HG03442 (cell line): Measurements from ENCODE around the gene FARP2.
"Not testable (repeated sequence)": the region's sequence is repeated elsewhere in the genome, so short reads cannot be mapped to it uniquely, and the experiment has no call there.

ENCODE experiments used
- ATAC-seq: cut with Tn5 transposase; IDR thresholded peaks from one replicate; pipeline ENCODE4 v1.9.1; 2021; ENCODE audit warnings: mild to moderate bottlenecking, moderate library complexity; ENCODE audit not compliant: unreplicated experiment

The FARP2 gene

GRCh38 chr2:241519669-241520068 lies 163.6 kb downstream of the FARP2 start:
- no peak for ATAC-seq

GRCh38 chr2:241522477-241522876 lies 166.4 kb downstream of the FARP2 start:
- ATAC-seq: no peak

GRCh38 chr2:241525818-241526780 lies 170.0 kb downstream of the FARP2 start:
- not testable (repeated sequence) for ATAC-seq

GRCh38 chr2:241530571-241530970 lies 174.5 kb downstream of the FARP2 start:
- no peak for ATAC-seq

GRCh38 chr2:241531161-241531722 lies 175.2 kb downstream of the FARP2 start:
- ATAC-seq: no peak

- no peak for ATAC-seq
These were observed 176.1 kb downstream of the FARP2 start for GRCh38 chr2:241532168-241532567.

GRCh38 chr2:241532733-241533601 lies 176.9 kb downstream of the FARP2 start:
- ATAC-seq: no peak

GRCh38 chr2:241534293-241534692 lies 178.2 kb downstream of the FARP2 start:
- ATAC-seq: no peak

- no peak for ATAC-seq
These were observed 178.8 kb downstream of the FARP2 start for GRCh38 chr2:241534701-241535375.

- no peak for ATAC-seq
These were observed 180.0 kb downstream of the FARP2 start for GRCh38 chr2:241535871-241536655.

GRCh38 chr2:241538838-241539615 lies 182.9 kb downstream of the FARP2 start:
- no peak for ATAC-seq

- ATAC-seq: no peak
These were observed 183.7 kb downstream of the FARP2 start for GRCh38 chr2:241539616-241540374.

- no peak for ATAC-seq
These were observed 184.3 kb downstream of the FARP2 start for GRCh38 chr2:241540401-241540770.

- ATAC-seq: no peak
These were observed 184.9 kb downstream of the FARP2 start for GRCh38 chr2:241540771-241541561.

- ATAC-seq: no peak
These were observed 185.6 kb downstream of the FARP2 start for GRCh38 chr2:241541564-241542277.

GRCh38 chr2:241542278-241542605 lies 186.2 kb downstream of the FARP2 start:
- no peak for ATAC-seq
